ENCODE measurements around the gene DNAJC30.

DNA sequence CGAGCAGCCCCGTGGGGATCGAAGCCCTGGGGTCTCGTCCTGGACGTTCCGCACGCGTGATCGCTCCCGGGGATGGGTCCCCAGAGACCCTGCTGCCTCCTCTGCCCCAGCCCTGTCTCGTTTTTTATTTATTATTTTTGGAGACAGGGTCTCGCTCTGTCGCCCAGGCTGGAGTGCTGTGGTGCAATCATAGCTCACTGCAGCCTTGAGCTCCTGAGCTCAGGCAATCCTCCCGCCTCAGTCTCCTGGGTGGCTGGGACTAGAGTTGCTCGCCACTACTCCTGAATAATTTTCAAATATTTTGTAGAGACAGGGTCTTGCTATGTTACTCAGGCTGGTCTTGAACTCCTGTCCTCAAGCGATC is 36.5 kb upstream of the DNAJC30 start:
- TF ChIP-seq, protein P1, sequence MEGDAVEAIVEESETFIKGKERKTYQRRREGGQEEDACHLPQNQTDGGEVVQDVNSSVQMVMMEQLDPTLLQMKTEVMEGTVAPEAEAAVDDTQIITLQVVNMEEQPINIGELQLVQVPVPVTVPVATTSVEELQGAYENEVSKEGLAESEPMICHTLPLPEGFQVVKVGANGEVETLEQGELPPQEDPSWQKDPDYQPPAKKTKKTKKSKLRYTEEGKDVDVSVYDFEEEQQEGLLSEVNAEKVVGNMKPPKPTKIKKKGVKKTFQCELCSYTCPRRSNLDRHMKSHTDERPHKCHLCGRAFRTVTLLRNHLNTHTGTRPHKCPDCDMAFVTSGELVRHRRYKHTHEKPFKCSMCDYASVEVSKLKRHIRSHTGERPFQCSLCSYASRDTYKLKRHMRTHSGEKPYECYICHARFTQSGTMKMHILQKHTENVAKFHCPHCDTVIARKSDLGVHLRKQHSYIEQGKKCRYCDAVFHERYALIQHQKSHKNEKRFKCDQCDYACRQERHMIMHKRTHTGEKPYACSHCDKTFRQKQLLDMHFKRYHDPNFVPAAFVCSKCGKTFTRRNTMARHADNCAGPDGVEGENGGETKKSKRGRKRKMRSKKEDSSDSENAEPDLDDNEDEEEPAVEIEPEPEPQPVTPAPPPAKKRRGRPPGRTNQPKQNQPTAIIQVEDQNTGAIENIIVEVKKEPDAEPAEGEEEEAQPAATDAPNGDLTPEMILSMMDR (IDR thresholded peaks at IDR 0.05): no peak
- no peak for TF ChIP-seq POLR2AphosphoS5 (IDR thresholded peaks at IDR 0.05)

Measured in breast epithelium (tissue), 3 donors.